ENCODE results near the gene EPC2. TPM values are rescaled to one million over a fixed set of nuclear protein-coding genes. Genes with fewer than 3 reads are reported as not detected.

Gene EPC2
- total and polyA plus RNA-seq, 2 experiments from 2014 or later = 6.3 to 27.0 TPM

- Mint-ChIP-seq H3K4me1 (peaks cover 54% of the 10 kb centered on the region), H3K4me3 (no peak overlapping the region), H3K9me3 (no peaks in the 10 kb centered on the region), H3K27me3 (ENCODE audit: insufficient read depth, low read depth, poor library complexity) (peaks cover 4% of the 10 kb centered on the region), H3K27ac (no peak overlapping the region; the same call in 1 of the 2 replicates), H3K36me3 (ENCODE audit: low read depth) (peaks cover 16% of the 10 kb centered on the region)
- ATAC-seq (no peak), DNase-seq (ENCODE audit: low spot score) (no peak)
- Histone ChIP-seq H3K9me2 (ENCODE audit: insufficient read depth) (peaks cover 10% of the 10 kb centered on the region; the same call in 1 of the 2 replicates), H3K27me3 (ENCODE audit: insufficient read depth) (no peaks in the 10 kb centered on the region), H3F3A (replicated peaks; ENCODE audit: low read depth) (no peaks in the 10 kb centered on the region), H3K27ac (ENCODE audit: low read depth) (no peak overlapping the region), H3K4me1 (ENCODE audit: insufficient read depth) (peaks cover 27% of the 10 kb centered on the region), H4K20me1 (replicated peaks; ENCODE audit: insufficient read depth) (peaks cover 4% of the 10 kb centered on the region; the same call in 1 of the 2 replicates), H3K79me2 (replicated peaks; ENCODE audit: insufficient read depth) (peaks cover 100% of the 10 kb centered on the region), H3K4me2 (no peak overlapping the region), H2AFZ (no peak overlapping the region), H3K36me3 (ENCODE audit: insufficient read depth) (no peaks in the 10 kb centered on the region), H3K4me3 (no peak overlapping the region)
- TF ChIP-seq, protein P1, sequence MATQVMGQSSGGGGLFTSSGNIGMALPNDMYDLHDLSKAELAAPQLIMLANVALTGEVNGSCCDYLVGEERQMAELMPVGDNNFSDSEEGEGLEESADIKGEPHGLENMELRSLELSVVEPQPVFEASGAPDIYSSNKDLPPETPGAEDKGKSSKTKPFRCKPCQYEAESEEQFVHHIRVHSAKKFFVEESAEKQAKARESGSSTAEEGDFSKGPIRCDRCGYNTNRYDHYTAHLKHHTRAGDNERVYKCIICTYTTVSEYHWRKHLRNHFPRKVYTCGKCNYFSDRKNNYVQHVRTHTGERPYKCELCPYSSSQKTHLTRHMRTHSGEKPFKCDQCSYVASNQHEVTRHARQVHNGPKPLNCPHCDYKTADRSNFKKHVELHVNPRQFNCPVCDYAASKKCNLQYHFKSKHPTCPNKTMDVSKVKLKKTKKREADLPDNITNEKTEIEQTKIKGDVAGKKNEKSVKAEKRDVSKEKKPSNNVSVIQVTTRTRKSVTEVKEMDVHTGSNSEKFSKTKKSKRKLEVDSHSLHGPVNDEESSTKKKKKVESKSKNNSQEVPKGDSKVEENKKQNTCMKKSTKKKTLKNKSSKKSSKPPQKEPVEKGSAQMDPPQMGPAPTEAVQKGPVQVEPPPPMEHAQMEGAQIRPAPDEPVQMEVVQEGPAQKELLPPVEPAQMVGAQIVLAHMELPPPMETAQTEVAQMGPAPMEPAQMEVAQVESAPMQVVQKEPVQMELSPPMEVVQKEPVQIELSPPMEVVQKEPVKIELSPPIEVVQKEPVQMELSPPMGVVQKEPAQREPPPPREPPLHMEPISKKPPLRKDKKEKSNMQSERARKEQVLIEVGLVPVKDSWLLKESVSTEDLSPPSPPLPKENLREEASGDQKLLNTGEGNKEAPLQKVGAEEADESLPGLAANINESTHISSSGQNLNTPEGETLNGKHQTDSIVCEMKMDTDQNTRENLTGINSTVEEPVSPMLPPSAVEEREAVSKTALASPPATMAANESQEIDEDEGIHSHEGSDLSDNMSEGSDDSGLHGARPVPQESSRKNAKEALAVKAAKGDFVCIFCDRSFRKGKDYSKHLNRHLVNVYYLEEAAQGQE (IDR thresholded peaks at IDR 0.05; ENCODE audit: unreplicated experiment) = no peak
- TF ChIP-seq ZNF114 (CRISPR knock-in tag; IDR thresholded peaks at IDR 0.05) (no peak), NANOG (IDR thresholded peaks at IDR 0.05; ENCODE audit: borderline replicate concordance) (no peak), CREB1 (CRISPR knock-in tag; IDR thresholded peaks at IDR 0.05; ENCODE audit: low read depth) (no peak), JUNB (IDR thresholded peaks at IDR 0.05; ENCODE audit: unreplicated experiment) (no peak), EZH2phosphoT487 (IDR thresholded peaks at IDR 0.05; ENCODE audit: unreplicated experiment) (no peak)
- TF ChIP-seq, protein P2, sequence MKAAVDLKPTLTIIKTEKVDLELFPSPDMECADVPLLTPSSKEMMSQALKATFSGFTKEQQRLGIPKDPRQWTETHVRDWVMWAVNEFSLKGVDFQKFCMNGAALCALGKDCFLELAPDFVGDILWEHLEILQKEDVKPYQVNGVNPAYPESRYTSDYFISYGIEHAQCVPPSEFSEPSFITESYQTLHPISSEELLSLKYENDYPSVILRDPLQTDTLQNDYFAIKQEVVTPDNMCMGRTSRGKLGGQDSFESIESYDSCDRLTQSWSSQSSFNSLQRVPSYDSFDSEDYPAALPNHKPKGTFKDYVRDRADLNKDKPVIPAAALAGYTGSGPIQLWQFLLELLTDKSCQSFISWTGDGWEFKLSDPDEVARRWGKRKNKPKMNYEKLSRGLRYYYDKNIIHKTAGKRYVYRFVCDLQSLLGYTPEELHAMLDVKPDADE (IDR thresholded peaks at IDR 0.05) = no peak
These were observed 77.0 kb downstream of the EPC2 start for GRCh38 chr2:148721520-148721931.

- H3K27ac ChIP-seq (ENCODE audit: low read depth) = no peak overlapping the region
- peaks cover 3% of the 10 kb centered on the region; the same call in 1 of the 2 replicates for H4K20me1 ChIP-seq (replicated peaks; ENCODE audit: insufficient read depth)
- Mint-ChIP-seq H3K4me1 (peaks cover 51% of the 10 kb centered on the region), H3K9me3 (no peaks in the 10 kb centered on the region), H3K36me3 (ENCODE audit: low read depth) (peaks cover 16% of the 10 kb centered on the region), H3K27ac (peak overlapping the region; percentile 1; the same call in 1 of the 2 replicates), H3K27me3 (ENCODE audit: insufficient read depth, low read depth, poor library complexity) (peaks cover 4% of the 10 kb centered on the region), H3K4me3 (no peak overlapping the region; the same call in 2 of the 3 replicates)
- H3K27me3 ChIP-seq (ENCODE audit: insufficient read depth) = no peaks in the 10 kb centered on the region
- H2AFZ ChIP-seq = no peak overlapping the region
- ATAC-seq (peak; percentile 62), DNase-seq (ENCODE audit: low spot score) (no peak)
- H3K9me2 ChIP-seq (ENCODE audit: insufficient read depth) = peaks cover 10% of the 10 kb centered on the region; the same call in 1 of the 2 replicates
- H3K36me3 ChIP-seq (ENCODE audit: insufficient read depth) = no peaks in the 10 kb centered on the region
- H3K4me1 ChIP-seq (ENCODE audit: insufficient read depth) = peaks cover 27% of the 10 kb centered on the region
- H3F3A ChIP-seq (replicated peaks; ENCODE audit: low read depth) = no peaks in the 10 kb centered on the region
- H3K79me2 ChIP-seq (replicated peaks; ENCODE audit: insufficient read depth) = peaks cover 100% of the 10 kb centered on the region
- no peak overlapping the region for H3K4me3 ChIP-seq
- no peak overlapping the region for H3K4me2 ChIP-seq
- TF ChIP-seq ZNF114 (CRISPR knock-in tag; IDR thresholded peaks at IDR 0.05) = no peak
- TF ChIP-seq, protein P2 (IDR thresholded peaks at IDR 0.05) = no peak
- TF ChIP-seq, protein P3, sequence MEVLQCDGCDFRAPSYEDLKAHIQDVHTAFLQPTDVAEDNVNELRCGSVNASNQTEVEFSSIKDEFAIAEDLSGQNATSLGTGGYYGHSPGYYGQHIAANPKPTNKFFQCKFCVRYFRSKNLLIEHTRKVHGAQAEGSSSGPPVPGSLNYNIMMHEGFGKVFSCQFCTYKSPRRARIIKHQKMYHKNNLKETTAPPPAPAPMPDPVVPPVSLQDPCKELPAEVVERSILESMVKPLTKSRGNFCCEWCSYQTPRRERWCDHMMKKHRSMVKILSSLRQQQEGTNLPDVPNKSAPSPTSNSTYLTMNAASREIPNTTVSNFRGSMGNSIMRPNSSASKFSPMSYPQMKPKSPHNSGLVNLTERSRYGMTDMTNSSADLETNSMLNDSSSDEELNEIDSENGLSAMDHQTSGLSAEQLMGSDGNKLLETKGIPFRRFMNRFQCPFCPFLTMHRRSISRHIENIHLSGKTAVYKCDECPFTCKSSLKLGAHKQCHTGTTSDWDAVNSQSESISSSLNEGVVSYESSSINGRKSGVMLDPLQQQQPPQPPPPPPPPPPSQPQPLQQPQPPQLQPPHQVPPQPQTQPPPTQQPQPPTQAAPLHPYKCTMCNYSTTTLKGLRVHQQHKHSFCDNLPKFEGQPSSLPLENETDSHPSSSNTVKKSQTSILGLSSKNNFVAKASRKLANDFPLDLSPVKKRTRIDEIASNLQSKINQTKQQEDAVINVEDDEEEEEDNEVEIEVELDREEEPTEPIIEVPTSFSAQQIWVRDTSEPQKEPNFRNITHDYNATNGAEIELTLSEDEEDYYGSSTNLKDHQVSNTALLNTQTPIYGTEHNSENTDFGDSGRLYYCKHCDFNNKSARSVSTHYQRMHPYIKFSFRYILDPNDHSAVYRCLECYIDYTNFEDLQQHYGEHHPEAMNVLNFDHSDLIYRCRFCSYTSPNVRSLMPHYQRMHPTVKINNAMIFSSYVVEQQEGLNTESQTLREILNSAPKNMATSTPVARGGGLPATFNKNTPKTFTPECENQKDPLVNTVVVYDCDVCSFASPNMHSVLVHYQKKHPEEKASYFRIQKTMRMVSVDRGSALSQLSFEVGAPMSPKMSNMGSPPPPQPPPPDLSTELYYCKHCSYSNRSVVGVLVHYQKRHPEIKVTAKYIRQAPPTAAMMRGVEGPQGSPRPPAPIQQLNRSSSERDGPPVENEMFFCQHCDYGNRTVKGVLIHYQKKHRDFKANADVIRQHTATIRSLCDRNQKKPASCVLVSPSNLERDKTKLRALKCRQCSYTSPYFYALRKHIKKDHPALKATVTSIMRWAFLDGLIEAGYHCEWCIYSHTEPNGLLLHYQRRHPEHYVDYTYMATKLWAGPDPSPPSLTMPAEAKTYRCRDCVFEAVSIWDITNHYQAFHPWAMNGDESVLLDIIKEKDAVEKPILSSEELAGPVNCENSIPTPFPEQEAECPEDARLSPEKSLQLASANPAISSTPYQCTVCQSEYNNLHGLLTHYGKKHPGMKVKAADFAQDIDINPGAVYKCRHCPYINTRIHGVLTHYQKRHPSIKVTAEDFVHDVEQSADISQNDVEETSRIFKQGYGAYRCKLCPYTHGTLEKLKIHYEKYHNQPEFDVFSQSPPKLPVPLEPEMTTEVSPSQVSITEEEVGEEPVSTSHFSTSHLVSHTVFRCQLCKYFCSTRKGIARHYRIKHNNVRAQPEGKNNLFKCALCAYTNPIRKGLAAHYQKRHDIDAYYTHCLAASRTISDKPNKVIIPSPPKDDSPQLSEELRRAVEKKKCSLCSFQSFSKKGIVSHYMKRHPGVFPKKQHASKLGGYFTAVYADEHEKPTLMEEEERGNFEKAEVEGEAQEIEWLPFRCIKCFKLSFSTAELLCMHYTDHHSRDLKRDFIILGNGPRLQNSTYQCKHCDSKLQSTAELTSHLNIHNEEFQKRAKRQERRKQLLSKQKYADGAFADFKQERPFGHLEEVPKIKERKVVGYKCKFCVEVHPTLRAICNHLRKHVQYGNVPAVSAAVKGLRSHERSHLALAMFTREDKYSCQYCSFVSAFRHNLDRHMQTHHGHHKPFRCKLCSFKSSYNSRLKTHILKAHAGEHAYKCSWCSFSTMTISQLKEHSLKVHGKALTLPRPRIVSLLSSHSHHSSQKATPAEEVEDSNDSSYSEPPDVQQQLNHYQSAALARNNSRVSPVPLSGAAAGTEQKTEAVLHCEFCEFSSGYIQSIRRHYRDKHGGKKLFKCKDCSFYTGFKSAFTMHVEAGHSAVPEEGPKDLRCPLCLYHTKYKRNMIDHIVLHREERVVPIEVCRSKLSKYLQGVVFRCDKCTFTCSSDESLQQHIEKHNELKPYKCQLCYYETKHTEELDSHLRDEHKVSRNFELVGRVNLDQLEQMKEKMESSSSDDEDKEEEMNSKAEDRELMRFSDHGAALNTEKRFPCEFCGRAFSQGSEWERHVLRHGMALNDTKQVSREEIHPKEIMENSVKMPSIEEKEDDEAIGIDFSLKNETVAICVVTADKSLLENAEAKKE (CRISPR knock-in tag; IDR thresholded peaks at IDR 0.05) = no peak
These were observed 77.6 kb downstream of the EPC2 start for GRCh38 chr2:148721991-148722777.

Measured in GM23338 (cell line).